ENCODE results near the gene DCAF6. TPM values are rescaled to one million over a fixed set of nuclear protein-coding genes. Genes with fewer than 3 reads are reported as not detected.

The DCAF6 gene
- total RNA-seq, 1 donor, result 68.9 TPM

GRCh38 chr1:167929725-167930124, 6.8 kb upstream of the DCAF6 start:
- TF ChIP-seq, protein P1, sequence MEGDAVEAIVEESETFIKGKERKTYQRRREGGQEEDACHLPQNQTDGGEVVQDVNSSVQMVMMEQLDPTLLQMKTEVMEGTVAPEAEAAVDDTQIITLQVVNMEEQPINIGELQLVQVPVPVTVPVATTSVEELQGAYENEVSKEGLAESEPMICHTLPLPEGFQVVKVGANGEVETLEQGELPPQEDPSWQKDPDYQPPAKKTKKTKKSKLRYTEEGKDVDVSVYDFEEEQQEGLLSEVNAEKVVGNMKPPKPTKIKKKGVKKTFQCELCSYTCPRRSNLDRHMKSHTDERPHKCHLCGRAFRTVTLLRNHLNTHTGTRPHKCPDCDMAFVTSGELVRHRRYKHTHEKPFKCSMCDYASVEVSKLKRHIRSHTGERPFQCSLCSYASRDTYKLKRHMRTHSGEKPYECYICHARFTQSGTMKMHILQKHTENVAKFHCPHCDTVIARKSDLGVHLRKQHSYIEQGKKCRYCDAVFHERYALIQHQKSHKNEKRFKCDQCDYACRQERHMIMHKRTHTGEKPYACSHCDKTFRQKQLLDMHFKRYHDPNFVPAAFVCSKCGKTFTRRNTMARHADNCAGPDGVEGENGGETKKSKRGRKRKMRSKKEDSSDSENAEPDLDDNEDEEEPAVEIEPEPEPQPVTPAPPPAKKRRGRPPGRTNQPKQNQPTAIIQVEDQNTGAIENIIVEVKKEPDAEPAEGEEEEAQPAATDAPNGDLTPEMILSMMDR (IDR thresholded peaks at IDR 0.05; ENCODE audit: insufficient read depth, low read length), result no peak
- H3K4me3 ChIP-seq (ENCODE audit: low read depth, low read length), result no peak overlapping the region
- no peak for DNase-seq (ENCODE audit: low read depth)

- peak overlapping the region; percentile 88 for H3K4me3 ChIP-seq (ENCODE audit: low read depth, low read length)
- TF ChIP-seq, protein P1 (IDR thresholded peaks at IDR 0.05; ENCODE audit: insufficient read depth, low read length), result no peak
- no peak for DNase-seq (ENCODE audit: low read depth)
Measured at GRCh38 chr1:167933788-167934187, 2.7 kb upstream of the DCAF6 start.

GRCh38 chr1:167934426-167935215, 1.9 kb upstream of the DCAF6 start:
- DNase-seq (ENCODE audit: low read depth), result peak; percentile 31
- TF ChIP-seq, protein P1 (IDR thresholded peaks at IDR 0.05; ENCODE audit: insufficient read depth, low read length), result no peak

DNA sequence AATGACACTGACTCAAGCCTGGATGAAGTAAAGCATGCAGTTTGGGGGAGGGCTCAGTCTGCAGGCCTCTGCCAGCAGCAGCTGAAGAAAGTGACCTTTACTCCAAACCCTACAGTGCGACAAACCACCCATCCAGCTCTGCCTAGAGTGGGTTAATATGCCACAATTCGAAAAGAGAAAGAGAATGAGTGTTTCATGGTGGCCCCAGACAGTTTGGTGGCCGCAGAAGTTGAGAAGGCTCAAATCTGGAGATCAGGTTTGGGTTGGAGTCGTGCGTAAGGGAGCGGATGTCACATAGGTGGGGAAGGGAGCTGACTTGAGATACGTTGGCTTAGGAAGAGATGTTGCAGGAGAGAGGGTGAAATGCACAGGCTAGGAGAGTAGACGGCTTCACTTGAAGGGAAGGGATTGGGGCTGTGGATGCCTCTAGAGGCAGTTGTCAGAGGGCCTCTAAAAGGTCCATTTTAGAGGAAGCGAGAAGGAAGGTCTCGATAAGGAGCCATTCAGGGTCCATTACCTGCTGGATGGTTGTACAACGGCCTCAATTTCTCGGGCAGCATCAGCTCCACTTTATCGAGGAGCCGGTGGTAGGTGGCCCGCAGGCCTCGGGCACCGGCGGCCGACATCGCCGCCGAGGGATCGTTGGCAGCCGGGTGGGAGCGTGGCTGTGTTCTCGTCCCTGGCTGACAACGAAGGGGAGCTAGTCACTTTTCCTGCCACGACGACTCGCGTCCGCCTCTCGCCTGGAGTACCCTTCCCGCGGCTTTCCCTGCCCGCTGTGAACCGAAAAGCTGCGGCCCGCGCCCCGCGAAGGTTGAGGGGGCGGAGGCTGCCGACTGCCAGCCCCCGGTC, 1.0 kb upstream of the DCAF6 start:
- TF ChIP-seq, protein P1 (IDR thresholded peaks at IDR 0.05; ENCODE audit: insufficient read depth, low read length), result peak; percentile 22
- DNase-seq (ENCODE audit: low read depth), result peak; percentile 51
- H3K4me3 ChIP-seq (ENCODE audit: low read depth, low read length), result peak overlapping the region; percentile 88

More at GRCh38 chr1:167934426-167935215, 1.9 kb upstream of the DCAF6 start:
- H3K4me3 ChIP-seq (ENCODE audit: low read depth, low read length), result peak overlapping the region; percentile 88

- H3K4me3 ChIP-seq (ENCODE audit: low read depth, low read length), result peak within 1 kb of the TSS; percentile 88
- TF ChIP-seq, protein P1 (IDR thresholded peaks at IDR 0.05; ENCODE audit: insufficient read depth, low read length), result no peak
- DNase-seq (ENCODE audit: low read depth), result peak; percentile 76
Measured at GRCh38 chr1:167936930-167937708, 636 bp downstream of the DCAF6 start, which contains the start of gene MPC2. TSS of gene MPC2 (minus strand) at chr1:167937072. CDS start at chr1:167935841, 1,231 bp downstream.

DNA sequence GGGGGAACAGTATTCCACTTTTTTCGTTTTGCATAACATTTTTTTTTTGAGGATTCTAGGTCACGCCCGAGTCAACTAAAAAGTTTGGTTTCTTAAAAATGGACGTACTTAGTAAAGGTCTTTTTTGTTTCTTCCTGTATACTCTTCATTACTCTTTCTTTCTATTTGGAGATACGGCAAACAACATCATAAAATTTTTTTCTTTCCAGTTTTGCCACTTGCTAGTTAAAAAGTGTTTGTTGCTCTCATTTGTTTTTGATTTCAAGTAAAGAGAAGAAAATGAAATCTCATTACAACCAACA, 1.2 kb downstream of the DCAF6 start:
- TF ChIP-seq, protein P1 (IDR thresholded peaks at IDR 0.05; ENCODE audit: insufficient read depth, low read length), result no peak
- no peak for DNase-seq (ENCODE audit: low read depth)
- H3K4me3 ChIP-seq (ENCODE audit: low read depth, low read length), result peak overlapping the region; percentile 88

Measured in fibroblast of the aortic adventitia (primary cell).